ENCODE results near the gene SMYD3.
"Not testable (repeated sequence)": the region's sequence is repeated elsewhere in the genome, so short reads cannot be mapped to it uniquely, and the experiment has no call there.

SMYD3 gene

DNA sequence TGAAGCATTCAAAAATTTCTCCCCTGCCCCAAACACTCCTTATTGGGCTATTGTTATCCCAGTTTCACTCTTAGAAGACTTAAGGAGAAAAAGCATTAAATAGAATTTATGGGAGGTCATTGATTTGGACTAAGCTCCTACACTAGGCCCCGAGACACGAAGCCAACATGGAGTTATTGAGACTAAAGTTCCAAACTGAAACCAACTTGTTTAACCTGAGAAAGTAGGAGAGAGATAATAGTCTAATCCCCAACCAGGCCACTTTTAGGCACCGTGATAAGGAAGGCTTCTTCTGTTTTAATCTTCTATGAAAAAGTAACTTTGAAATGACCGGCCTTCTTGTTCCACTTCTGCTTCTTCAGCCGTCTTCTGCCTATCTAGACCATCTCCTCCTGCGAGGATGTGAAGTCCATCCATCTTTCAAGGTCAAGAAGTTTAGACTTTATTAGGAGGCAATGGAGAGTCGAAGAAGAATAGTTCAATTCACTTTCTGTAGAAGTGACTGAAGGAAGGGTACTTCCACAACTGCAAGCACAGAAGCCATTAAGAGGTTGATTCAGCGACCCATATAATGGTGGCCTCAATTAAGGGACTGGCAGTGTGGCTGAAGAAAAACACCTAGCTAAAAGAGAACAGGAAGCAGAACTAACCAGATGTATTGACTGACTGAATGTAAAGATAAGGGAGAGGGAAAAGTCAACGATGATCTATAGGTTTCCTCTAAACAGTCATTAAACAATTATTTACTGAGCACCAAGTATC, 428.8 kb downstream of the SMYD3 start:
- Histone ChIP-seq H3K4me3 (IDR thresholded peaks at IDR 0.05; ENCODE audit: insufficient read depth, low read depth, low read length) (no peak overlapping the region), H3K4me1 (ENCODE audit: low read depth, poor library complexity, severe bottlenecking) (no peaks in the 10 kb centered on the region), H3K36me3 (ENCODE audit: insufficient read depth) (no peaks in the 10 kb centered on the region), H2AFZ (ENCODE audit: low read depth) (no peak overlapping the region), H3K79me2 (ENCODE audit: insufficient read depth, low read depth) (no peaks in the 10 kb centered on the region), H3K27me3 (ENCODE audit: insufficient read depth, low read depth) (no peaks in the 10 kb centered on the region), H4K20me1 (ENCODE audit: insufficient read depth) (no peaks in the 10 kb centered on the region), H3K4me2 (no peak overlapping the region), H3K27ac (no peak overlapping the region), H3K9ac (no peak overlapping the region)
- TF ChIP-seq, protein P1, sequence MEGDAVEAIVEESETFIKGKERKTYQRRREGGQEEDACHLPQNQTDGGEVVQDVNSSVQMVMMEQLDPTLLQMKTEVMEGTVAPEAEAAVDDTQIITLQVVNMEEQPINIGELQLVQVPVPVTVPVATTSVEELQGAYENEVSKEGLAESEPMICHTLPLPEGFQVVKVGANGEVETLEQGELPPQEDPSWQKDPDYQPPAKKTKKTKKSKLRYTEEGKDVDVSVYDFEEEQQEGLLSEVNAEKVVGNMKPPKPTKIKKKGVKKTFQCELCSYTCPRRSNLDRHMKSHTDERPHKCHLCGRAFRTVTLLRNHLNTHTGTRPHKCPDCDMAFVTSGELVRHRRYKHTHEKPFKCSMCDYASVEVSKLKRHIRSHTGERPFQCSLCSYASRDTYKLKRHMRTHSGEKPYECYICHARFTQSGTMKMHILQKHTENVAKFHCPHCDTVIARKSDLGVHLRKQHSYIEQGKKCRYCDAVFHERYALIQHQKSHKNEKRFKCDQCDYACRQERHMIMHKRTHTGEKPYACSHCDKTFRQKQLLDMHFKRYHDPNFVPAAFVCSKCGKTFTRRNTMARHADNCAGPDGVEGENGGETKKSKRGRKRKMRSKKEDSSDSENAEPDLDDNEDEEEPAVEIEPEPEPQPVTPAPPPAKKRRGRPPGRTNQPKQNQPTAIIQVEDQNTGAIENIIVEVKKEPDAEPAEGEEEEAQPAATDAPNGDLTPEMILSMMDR (conservative IDR thresholded peaks at IDR 0.05; ENCODE audit: low read depth, low read length): no peak

DNA sequence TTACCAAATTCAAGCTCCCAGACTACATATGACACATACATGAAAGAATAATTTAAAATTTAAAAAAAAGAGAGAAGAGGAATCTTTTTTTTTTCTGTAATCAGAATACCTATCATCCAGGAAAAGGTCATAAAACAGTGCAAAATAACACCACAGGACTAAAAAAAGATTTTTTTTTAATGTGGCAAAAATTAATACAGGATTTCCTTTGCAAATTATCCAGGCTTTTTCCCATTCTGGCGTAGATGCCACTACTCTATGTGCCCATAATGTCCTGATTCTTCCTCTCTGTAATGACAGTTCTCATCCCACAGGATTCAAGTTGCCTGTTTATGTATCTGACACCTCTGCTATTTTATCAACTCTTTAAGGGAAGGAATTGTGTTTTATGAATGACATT, 429.6 kb downstream of the SMYD3 start:
- H4K20me1 ChIP-seq (ENCODE audit: insufficient read depth): no peaks in the 10 kb centered on the region
- no peaks in the 10 kb centered on the region for H3K4me1 ChIP-seq (ENCODE audit: low read depth, poor library complexity, severe bottlenecking)
- no peak overlapping the region for H3K27ac ChIP-seq
- H3K4me3 ChIP-seq (IDR thresholded peaks at IDR 0.05; ENCODE audit: insufficient read depth, low read depth, low read length): no peak overlapping the region
- H3K27me3 ChIP-seq (ENCODE audit: insufficient read depth, low read depth): no peaks in the 10 kb centered on the region
- H3K4me2 ChIP-seq: no peak overlapping the region
- H3K9ac ChIP-seq: no peak overlapping the region
- no peaks in the 10 kb centered on the region for H3K79me2 ChIP-seq (ENCODE audit: insufficient read depth, low read depth)
- H2AFZ ChIP-seq (ENCODE audit: low read depth): no peak overlapping the region
- TF ChIP-seq, protein P1 (conservative IDR thresholded peaks at IDR 0.05; ENCODE audit: low read depth, low read length): no peak
- H3K36me3 ChIP-seq (ENCODE audit: insufficient read depth): no peaks in the 10 kb centered on the region

DNA sequence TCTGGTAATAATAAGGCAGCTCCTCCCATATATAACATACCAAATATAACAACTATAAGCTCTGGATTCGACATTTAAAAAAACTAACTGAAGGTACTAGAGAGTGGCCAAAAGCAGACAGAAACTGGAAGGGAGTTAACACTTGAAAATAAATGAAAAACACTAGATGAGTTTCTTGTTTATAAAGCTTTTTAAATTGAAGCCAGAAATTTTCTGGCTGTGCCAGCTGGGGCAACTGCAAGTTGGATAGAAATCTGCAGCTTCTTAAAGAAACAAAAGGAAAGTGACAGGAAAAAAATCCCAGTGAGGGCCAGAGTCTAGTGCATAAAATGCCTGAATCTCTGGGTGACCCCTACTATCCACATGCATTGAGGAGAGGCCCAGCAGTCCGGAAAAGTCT, 432.7 kb downstream of the SMYD3 start:
- Histone ChIP-seq H3K4me1 (ENCODE audit: low read depth, poor library complexity, severe bottlenecking) (no peaks in the 10 kb centered on the region), H2AFZ (ENCODE audit: low read depth) (no peak overlapping the region), H3K27me3 (ENCODE audit: insufficient read depth, low read depth) (no peaks in the 10 kb centered on the region), H3K79me2 (ENCODE audit: insufficient read depth, low read depth) (no peaks in the 10 kb centered on the region), H3K4me3 (IDR thresholded peaks at IDR 0.05; ENCODE audit: insufficient read depth, low read depth, low read length) (no peak overlapping the region), H3K9ac (no peak overlapping the region), H3K36me3 (ENCODE audit: insufficient read depth) (no peaks in the 10 kb centered on the region), H3K27ac (no peak overlapping the region), H4K20me1 (ENCODE audit: insufficient read depth) (no peaks in the 10 kb centered on the region), H3K4me2 (no peak overlapping the region)
- TF ChIP-seq, protein P1 (conservative IDR thresholded peaks at IDR 0.05; ENCODE audit: low read depth, low read length): no peak

DNA sequence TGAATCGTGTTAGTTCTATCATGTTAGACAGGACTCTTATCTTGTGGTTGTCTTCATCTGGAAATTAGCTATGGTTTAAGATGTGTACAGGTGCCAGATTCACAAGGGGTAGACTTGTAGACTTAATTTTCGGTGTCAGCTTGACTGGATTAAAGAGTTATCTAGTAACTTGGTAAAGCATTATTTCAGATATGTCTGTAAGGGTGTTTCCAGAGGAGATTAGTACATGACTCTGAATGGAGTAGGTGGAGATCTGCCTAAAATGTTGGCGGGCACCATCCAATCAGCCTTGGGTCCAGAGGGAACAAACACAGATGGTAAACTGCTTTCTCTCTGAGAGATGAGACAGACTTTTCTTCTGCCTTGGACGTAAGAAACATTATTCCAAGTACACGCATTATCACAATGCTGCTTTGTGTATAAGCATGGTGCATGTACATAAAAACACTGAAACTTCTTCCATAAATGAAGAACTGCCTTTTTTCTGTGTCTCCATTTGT, 434.6 kb downstream of the SMYD3 start:
- no peak overlapping the region for H3K4me2 ChIP-seq
- no peaks in the 10 kb centered on the region for H4K20me1 ChIP-seq (ENCODE audit: insufficient read depth)
- TF ChIP-seq, protein P1 (conservative IDR thresholded peaks at IDR 0.05; ENCODE audit: low read depth, low read length): no peak
- no peaks in the 10 kb centered on the region for H3K36me3 ChIP-seq (ENCODE audit: insufficient read depth)
- H3K79me2 ChIP-seq (ENCODE audit: insufficient read depth, low read depth): no peaks in the 10 kb centered on the region
- H3K27ac ChIP-seq: no peak overlapping the region
- no peak overlapping the region for H3K9ac ChIP-seq
- H3K27me3 ChIP-seq (ENCODE audit: insufficient read depth, low read depth): no peaks in the 10 kb centered on the region
- H2AFZ ChIP-seq (ENCODE audit: low read depth): no peak overlapping the region
- no peak overlapping the region for H3K4me3 ChIP-seq (IDR thresholded peaks at IDR 0.05; ENCODE audit: insufficient read depth, low read depth, low read length)
- no peaks in the 10 kb centered on the region for H3K4me1 ChIP-seq (ENCODE audit: low read depth, poor library complexity, severe bottlenecking)

DNA sequence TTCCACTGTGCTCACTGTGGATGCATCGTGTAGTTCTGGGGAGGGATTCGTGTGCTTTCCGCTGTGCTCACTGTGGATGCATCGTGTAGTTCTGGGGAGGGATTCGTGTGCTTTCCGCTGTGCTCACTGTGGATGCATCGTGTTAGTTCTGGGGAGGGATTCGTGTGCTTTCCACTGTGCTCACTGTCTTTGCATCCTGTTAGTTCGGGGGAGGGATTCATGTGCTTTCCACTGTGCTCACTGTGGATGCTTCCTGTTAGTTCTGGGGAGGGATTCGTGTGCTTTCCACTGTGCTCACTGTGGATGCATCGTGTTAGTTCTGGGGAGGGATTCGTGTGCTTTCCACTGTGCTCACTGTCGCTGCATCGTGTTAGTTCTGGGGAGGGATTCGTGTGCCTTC, 435.1 kb downstream of the SMYD3 start:
- not testable (repeated sequence) for H3K36me3 ChIP-seq (ENCODE audit: insufficient read depth); H3K4me1 ChIP-seq (ENCODE audit: low read depth, poor library complexity, severe bottlenecking); H3K27me3 ChIP-seq (ENCODE audit: insufficient read depth, low read depth); H3K27ac ChIP-seq; H3K9ac ChIP-seq; H3K4me3 ChIP-seq (IDR thresholded peaks at IDR 0.05; ENCODE audit: insufficient read depth, low read depth, low read length); H3K4me2 ChIP-seq; H4K20me1 ChIP-seq (ENCODE audit: insufficient read depth); H2AFZ ChIP-seq (ENCODE audit: low read depth); H3K79me2 ChIP-seq (ENCODE audit: insufficient read depth, low read depth)

DNA sequence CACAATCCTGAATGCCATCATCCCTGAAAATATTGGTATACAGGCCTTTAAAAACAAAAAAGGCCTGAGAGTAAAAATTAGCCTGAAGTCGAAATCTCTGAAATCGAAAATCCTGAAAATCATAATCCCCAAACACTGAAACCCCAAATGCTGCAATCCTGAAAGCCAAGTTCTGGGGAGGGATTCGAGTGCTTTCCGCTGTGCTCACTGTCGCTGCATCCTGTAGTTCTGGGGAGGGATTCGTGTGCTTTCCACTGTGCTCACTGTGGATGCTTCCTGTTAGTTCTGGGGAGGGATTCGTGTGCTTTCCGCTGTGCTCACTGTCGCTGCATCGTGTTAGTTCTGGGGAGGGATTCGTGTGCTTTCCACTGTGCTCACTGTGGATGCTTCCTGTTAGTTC, 435.5 kb downstream of the SMYD3 start:
- H2AFZ ChIP-seq (ENCODE audit: low read depth); H3K27ac ChIP-seq; H3K36me3 ChIP-seq (ENCODE audit: insufficient read depth); H3K4me1 ChIP-seq (ENCODE audit: low read depth, poor library complexity, severe bottlenecking); H3K4me2 ChIP-seq; H3K4me3 ChIP-seq (IDR thresholded peaks at IDR 0.05; ENCODE audit: insufficient read depth, low read depth, low read length); H3K79me2 ChIP-seq (ENCODE audit: insufficient read depth, low read depth); H3K9ac ChIP-seq; H3K27me3 ChIP-seq (ENCODE audit: insufficient read depth, low read depth); H4K20me1 ChIP-seq (ENCODE audit: insufficient read depth): not testable (repeated sequence)
